Lower leg skin (tissue), 4 donors: Measurements from ENCODE around the gene HHLA2. TPM values are rescaled to one million over a fixed set of nuclear protein-coding genes. Genes with fewer than 3 reads are reported as not detected.

Source experiments
- DNase-seq, 2 donors: peaks; one replicate each; pipeline ENCODE4 v3.0.0-alpha.2; 2019; ENCODE audit warnings: low spot score in 2 of 2
- H3K4me3 ChIP-seq: fragments of 200-600 bp; sonication (generic); 2 replicates; pipeline ENCODE4 v1.5.1; 2017; ENCODE audit warnings: mild to moderate bottlenecking, low read depth; ENCODE audit not compliant: poor library complexity, severe bottlenecking
- CTCF ChIP-seq, 3 donors: fragments of 450-650 bp; IDR thresholded peaks; one replicate each; pipeline ENCODE4 v1.5.1; 2016; ENCODE audit warnings: antibody characterized with exemption in 3 of 3, mild to moderate bottlenecking in 3 of 3, moderate library complexity in 2 of 3
- POLR2A ChIP-seq, 2 donors: fragments of 450-650 bp; IDR thresholded peaks; one replicate each; pipeline ENCODE4 v1.6.1; 2016 to 2017; ENCODE audit warnings: antibody characterized with exemption in 2 of 2, mild to moderate bottlenecking in 1 of 2, moderate library complexity in 1 of 2
- WGBS, 2 donors: methylation state at CpG; one replicate each; pipeline ENCODE4 v1.1.5; 2018; 5-methylcytosine and 5-hydroxymethylcytosine counted together
- intact Hi-C: fragments of 100-400 bp; cut with DNase I; formaldehyde crosslinking; loops from one replicate; pipeline ENCODE4 v1.15.0; 2023; ENCODE audit warnings: low total_unique reads
- total RNA-seq, 4 donors: library from RNA; depleted of rRNA; stranded (reverse); fragments of >200 nt; gene quantifications; one replicate each; pipeline ENCODE4 v1.1.0, GENCODE V29; 2016

The HHLA2 gene
- total RNA-seq, 4 donors from 2014 or later: not detected

- WGBS, 2 donors: 84 to 88% methylated on average over 5 of the region's 5 CpGs
- no peak for DNase-seq
- H3K4me3 ChIP-seq: no peak overlapping the region
- TF ChIP-seq POLR2A (IDR thresholded peaks at IDR 0.05) (no peak), CTCF (IDR thresholded peaks at IDR 0.05) (no peak)
- intact Hi-C loops: no loop called here
Measured at GRCh38 chr3:108346301-108347227, 50.2 kb downstream of the HHLA2 start.

- no peak overlapping the region for H3K4me3 ChIP-seq
- TF ChIP-seq POLR2A (IDR thresholded peaks at IDR 0.05): no peak
- intact Hi-C loops: no loop called here
- DNase-seq: no peak
- WGBS, 2 donors: 68 to 75% methylated on average over 3 of the region's 3 CpGs
Measured at GRCh38 chr3:108352176-108352575, 55.8 kb downstream of the HHLA2 start.

- H3K4me3 ChIP-seq: no peak overlapping the region
- TF ChIP-seq POLR2A (IDR thresholded peaks at IDR 0.05): no peak
- no peak for TF ChIP-seq CTCF (IDR thresholded peaks at IDR 0.05)
- intact Hi-C loops: no loop called here
- 94 to 100% methylated on average over 1 of the region's 1 CpG for WGBS, 2 donors
- no peak for DNase-seq
Measured at GRCh38 chr3:108354562-108354961, 58.2 kb downstream of the HHLA2 start.

GRCh38 chr3:108357042-108357441 lies 60.7 kb downstream of the HHLA2 start:
- DNase-seq: no peak
- H3K4me3 ChIP-seq: no peak overlapping the region
- intact Hi-C loops: no loop called here
- TF ChIP-seq POLR2A (IDR thresholded peaks at IDR 0.05) (no peak), CTCF (IDR thresholded peaks at IDR 0.05) (no peak)
- WGBS, 2 donors: 86 to 90% methylated on average over 2 of the region's 2 CpGs

GRCh38 chr3:108359011-108359410 lies 62.7 kb downstream of the HHLA2 start:
- intact Hi-C loops: no loop called here
- TF ChIP-seq POLR2A (IDR thresholded peaks at IDR 0.05): no peak
- TF ChIP-seq CTCF (IDR thresholded peaks at IDR 0.05): no peak

GRCh38 chr3:108376026-108376425 lies 79.7 kb downstream of the HHLA2 start:
- WGBS, 2 donors: 0 to 52% methylated on average over 1 of the region's 1 CpG
- TF ChIP-seq CTCF (IDR thresholded peaks at IDR 0.05): no peak
- no peak for TF ChIP-seq POLR2A (IDR thresholded peaks at IDR 0.05)
- H3K4me3 ChIP-seq: no peak overlapping the region
- intact Hi-C loops: no loop called here
- no peak for DNase-seq

More at GRCh38 chr3:108359011-108359410, 62.7 kb downstream of the HHLA2 start:
- DNase-seq: no peak
- WGBS, 2 donors: 68% methylated on average over 2 of the region's 2 CpGs
- no peak overlapping the region for H3K4me3 ChIP-seq
